WERI-Rb-1 (cell line): ENCODE results near the gene NSL1.

Source experiments
- DNase-seq: peaks from one replicate; pipeline ENCODE4 v3.0.0-alpha.2; 2020
- H3K27ac ChIP-seq: fragments of 250-450 bp; sonication (Bioruptor Pico); 2 replicates; pipeline ENCODE4 v1.5.1; 2020; ENCODE audit warnings: mild to moderate bottlenecking, moderate library complexity
- H3K27me3 ChIP-seq: fragments of 250-450 bp; sonication (Bioruptor Pico); 2 replicates; pipeline ENCODE4 v1.5.1; 2021; ENCODE audit warnings: mild to moderate bottlenecking, low read depth, moderate library complexity; ENCODE audit not compliant: insufficient read depth, severe bottlenecking
- H3K36me3 ChIP-seq: fragments of 250-450 bp; sonication (Bioruptor Pico); 2 replicates; pipeline ENCODE4 v1.5.1; 2020; ENCODE audit warnings: mild to moderate bottlenecking, moderate library complexity
- H3K4me3 ChIP-seq: 2 replicates; pipeline ENCODE4 v1.5.1; 2011; ENCODE audit warnings: low read depth, mild to moderate bottlenecking, control low read depth, low read length
- H3K9me3 ChIP-seq: fragments of 250-450 bp; sonication (Bioruptor Pico); 2 replicates; pipeline ENCODE4 v1.5.1; 2021; ENCODE audit warnings: mild to moderate bottlenecking, moderate library complexity; ENCODE audit not compliant: severe bottlenecking
- CTCF ChIP-seq: IDR thresholded peaks from 2 replicates; pipeline ENCODE4 v1.5.1; 2011; ENCODE audit warnings: low read depth, mild to moderate bottlenecking, control low read depth, inconsistent platforms, low read length

Gene NSL1

GRCh38 chr1:212699104-212699624 lies 92.4 kb downstream of the NSL1 start:
- TF ChIP-seq CTCF, result peak; percentile 78
- Histone ChIP-seq H3K36me3 (no peaks in the 10 kb centered on the region), H3K27ac (no peak overlapping the region), H3K9me3 (no peaks in the 10 kb centered on the region), H3K27me3 (peaks cover 35% of the 10 kb centered on the region), H3K4me3 (peak overlapping the region; percentile 51)
- DNase-seq, result peak; percentile 60

- Histone ChIP-seq H3K4me3 (peak overlapping the region; percentile 51), H3K27me3 (peaks cover 35% of the 10 kb centered on the region), H3K36me3 (no peaks in the 10 kb centered on the region), H3K9me3 (no peaks in the 10 kb centered on the region), H3K27ac (no peak overlapping the region)
- 0 out of 2 replicates have a peak, but pooled peaks have one; percentile 18 for TF ChIP-seq CTCF
- DNase-seq, result no peak
Measured at GRCh38 chr1:212698467-212699103, 93.0 kb downstream of the NSL1 start.

- Histone ChIP-seq H3K9me3 (no peaks in the 10 kb centered on the region), H3K36me3 (no peaks in the 10 kb centered on the region), H3K27me3 (peaks cover 35% of the 10 kb centered on the region), H3K27ac (no peak overlapping the region), H3K4me3 (no peak overlapping the region)
- no peak for TF ChIP-seq CTCF
- no peak for DNase-seq
Measured at GRCh38 chr1:212696721-212697331, 94.8 kb downstream of the NSL1 start.

GRCh38 chr1:212692774-212693644 lies 98.6 kb downstream of the NSL1 start:
- H3K36me3 ChIP-seq, result no peaks in the 10 kb centered on the region
- DNase-seq, result no peak
- H3K9me3 ChIP-seq, result no peaks in the 10 kb centered on the region
- peaks cover 3% of the 10 kb centered on the region for H3K27me3 ChIP-seq
- H3K4me3 ChIP-seq, result no peak overlapping the region
- no peak for TF ChIP-seq CTCF
- H3K27ac ChIP-seq, result no peak overlapping the region

- H3K36me3 ChIP-seq, result no peaks in the 10 kb centered on the region
- H3K27ac ChIP-seq, result no peak overlapping the region
- no peak for DNase-seq
- H3K4me3 ChIP-seq, result no peak overlapping the region
- H3K27me3 ChIP-seq, result no peaks in the 10 kb centered on the region
- no peak for TF ChIP-seq CTCF
- H3K9me3 ChIP-seq, result no peaks in the 10 kb centered on the region
Measured at GRCh38 chr1:212691561-212692071, 100.0 kb downstream of the NSL1 start.
